Cardiac muscle cell (in vitro differentiated cells and primary cell): ENCODE data around the gene HNRNPF. TPM values are rescaled to one million over a fixed set of nuclear protein-coding genes. Genes with fewer than 3 reads are reported as not detected.

ENCODE experiments used
- DNase-seq, 2 donors: peaks; one replicate each; pipeline versions ENCODE4 v3.0.0 to v3.0.0-alpha.2; 2010 to 2017; ENCODE audit warnings: low read depth in 1 of 2, low spot score in 1 of 2
- H3K27ac ChIP-seq: fragments of 200-600 bp; sonication (generic); 2 replicates; pipeline ENCODE4 v1.5.1; 2016
- H3K27me3 ChIP-seq: fragments of 200-600 bp; sonication (generic); 2 replicates; pipeline ENCODE4 v1.6.0; 2016; ENCODE audit warnings: control low read depth
- H3K36me3 ChIP-seq: fragments of 200-600 bp; sonication (generic); 2 replicates; pipeline ENCODE4 v1.5.1; 2016; ENCODE audit warnings: control low read depth
- H3K4me1 ChIP-seq: fragments of 200-600 bp; sonication (generic); 2 replicates; pipeline ENCODE4 v1.8.1; 2017; ENCODE audit warnings: low read depth, mild to moderate bottlenecking, mixed run types
- H3K4me3 ChIP-seq: fragments of 200-600 bp; sonication (generic); 2 replicates; pipeline ENCODE4 v1.5.1; 2016; ENCODE audit warnings: mild to moderate bottlenecking
- H3K9me3 ChIP-seq: fragments of 200-600 bp; sonication (generic); 2 replicates; pipeline ENCODE4 v1.5.1; 2017; ENCODE audit warnings: low read depth, mild to moderate bottlenecking, control low read depth
- polyA plus RNA-seq: library from polyadenylated mRNA; unstranded; fragments of >200 nt; fragmentation: Nextera tagmentation; extraction: Ambion mirVana; gene quantifications from 2 replicates; pipeline ENCODE4 v1.2.1, GENCODE V29; 2016
- total RNA-seq: library from RNA; depleted of rRNA; stranded (reverse); fragments of >200 nt; gene quantifications from 2 replicates; pipeline ENCODE4 v1.2.3, GENCODE V29; 2016
- TF ChIP-seq, protein P1 (sequence below): IDR thresholded peaks from 2 replicates; pipeline ENCODE4 v1.5.1; 2012; ENCODE audit warnings: low read depth, mild to moderate bottlenecking, low read length

HNRNPF gene
- total and polyA plus RNA-seq, 2 experiments from 2014 or later, result 111 to 180 TPM

DNA sequence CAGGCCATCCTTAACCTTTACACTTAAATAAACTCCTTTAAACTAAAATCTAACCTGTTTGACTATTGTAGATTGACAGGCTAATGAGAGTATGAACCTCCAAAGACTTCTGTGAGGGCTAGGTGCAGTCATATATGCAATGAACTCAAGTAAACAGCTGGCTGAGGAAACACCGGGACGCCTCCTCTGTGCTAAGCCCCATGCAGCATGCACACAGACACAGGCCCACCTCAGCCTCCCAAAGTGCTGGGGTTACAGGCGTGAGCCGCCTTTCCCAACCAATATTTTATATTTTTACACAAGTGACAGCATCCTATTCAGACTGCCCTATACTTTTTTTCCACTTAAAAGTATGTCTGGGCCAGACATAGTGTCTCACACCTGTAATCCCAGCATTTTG is 39.1 kb downstream of the HNRNPF start:
- peaks cover 6% of the 10 kb centered on the region for H3K4me1 ChIP-seq
- no peaks in the 10 kb centered on the region for H3K9me3 ChIP-seq
- no peak for DNase-seq
- TF ChIP-seq, protein P1, sequence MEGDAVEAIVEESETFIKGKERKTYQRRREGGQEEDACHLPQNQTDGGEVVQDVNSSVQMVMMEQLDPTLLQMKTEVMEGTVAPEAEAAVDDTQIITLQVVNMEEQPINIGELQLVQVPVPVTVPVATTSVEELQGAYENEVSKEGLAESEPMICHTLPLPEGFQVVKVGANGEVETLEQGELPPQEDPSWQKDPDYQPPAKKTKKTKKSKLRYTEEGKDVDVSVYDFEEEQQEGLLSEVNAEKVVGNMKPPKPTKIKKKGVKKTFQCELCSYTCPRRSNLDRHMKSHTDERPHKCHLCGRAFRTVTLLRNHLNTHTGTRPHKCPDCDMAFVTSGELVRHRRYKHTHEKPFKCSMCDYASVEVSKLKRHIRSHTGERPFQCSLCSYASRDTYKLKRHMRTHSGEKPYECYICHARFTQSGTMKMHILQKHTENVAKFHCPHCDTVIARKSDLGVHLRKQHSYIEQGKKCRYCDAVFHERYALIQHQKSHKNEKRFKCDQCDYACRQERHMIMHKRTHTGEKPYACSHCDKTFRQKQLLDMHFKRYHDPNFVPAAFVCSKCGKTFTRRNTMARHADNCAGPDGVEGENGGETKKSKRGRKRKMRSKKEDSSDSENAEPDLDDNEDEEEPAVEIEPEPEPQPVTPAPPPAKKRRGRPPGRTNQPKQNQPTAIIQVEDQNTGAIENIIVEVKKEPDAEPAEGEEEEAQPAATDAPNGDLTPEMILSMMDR, result no peak
- no peak overlapping the region for H3K4me3 ChIP-seq
- H3K27me3 ChIP-seq, result no peaks in the 10 kb centered on the region
- no peak overlapping the region for H3K27ac ChIP-seq
- no peaks in the 10 kb centered on the region for H3K36me3 ChIP-seq

DNA sequence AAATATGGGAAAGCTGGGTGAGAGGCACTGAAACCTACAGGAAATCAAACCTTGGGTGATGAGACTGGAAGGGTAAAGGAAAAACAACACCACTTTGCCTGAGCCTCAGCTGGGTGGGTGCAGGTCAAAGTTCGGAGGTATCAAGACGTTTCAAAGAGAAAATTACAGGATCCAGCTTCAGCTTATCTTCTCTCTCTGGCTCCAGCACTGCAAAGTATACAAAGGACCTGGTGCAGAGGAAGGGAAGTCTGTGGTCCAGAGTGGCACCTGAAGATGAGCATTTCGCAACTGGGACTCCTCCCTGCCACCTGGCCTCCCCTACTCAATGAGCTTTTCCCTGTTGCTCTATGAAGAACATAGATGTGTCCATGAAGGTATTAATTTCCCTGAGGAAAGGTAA is 44.0 kb downstream of the HNRNPF start:
- DNase-seq, result no peak
- TF ChIP-seq, protein P1, result no peak
- no peak overlapping the region for H3K27ac ChIP-seq
- no peak overlapping the region for H3K4me3 ChIP-seq
- H3K9me3 ChIP-seq, result no peaks in the 10 kb centered on the region
- no peaks in the 10 kb centered on the region for H3K36me3 ChIP-seq
- no peaks in the 10 kb centered on the region for H3K27me3 ChIP-seq
- no peaks in the 10 kb centered on the region for H3K4me1 ChIP-seq

DNA sequence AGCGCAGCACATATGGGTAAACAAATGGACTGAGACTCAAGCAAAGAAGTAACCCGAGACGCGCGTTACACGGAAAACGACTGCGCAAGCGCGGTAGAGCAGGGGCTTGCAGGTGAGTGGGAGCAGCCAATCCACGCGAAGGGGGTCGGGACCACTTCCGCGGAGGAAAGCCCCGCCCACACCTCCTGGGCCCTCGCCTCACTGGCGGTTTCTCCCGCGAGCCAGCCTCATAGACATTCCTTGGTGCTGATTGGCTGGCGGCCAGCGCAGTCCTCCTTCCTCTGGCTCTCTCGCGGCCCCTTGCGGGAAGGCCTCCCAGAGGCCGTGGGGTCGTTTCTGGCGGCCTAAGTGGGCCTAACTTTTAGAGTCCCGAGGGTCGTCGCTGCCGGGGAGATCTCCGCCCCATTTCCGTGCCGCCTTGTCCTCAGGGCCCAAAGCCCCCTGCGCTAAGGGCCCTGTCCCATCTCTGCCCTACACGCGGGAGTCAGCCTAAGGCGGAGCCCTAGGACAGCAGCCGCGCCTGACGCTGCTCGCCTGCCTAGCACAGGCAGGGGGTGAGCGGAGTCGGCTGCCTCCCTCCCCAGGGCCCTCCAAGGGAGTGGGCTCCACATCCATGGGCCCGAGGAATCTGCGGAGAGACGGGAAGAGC is 46.7 kb downstream of the HNRNPF start:
- Histone ChIP-seq H3K4me1 (no peaks in the 10 kb centered on the region), H3K27me3 (no peaks in the 10 kb centered on the region), H3K9me3 (no peaks in the 10 kb centered on the region), H3K27ac (no peak overlapping the region), H3K4me3 (peak overlapping the region; percentile 26), H3K36me3 (no peaks in the 10 kb centered on the region)
- peak; percentile 95 to 98 for DNase-seq
- TF ChIP-seq, protein P1, result peak; percentile 54

DNA sequence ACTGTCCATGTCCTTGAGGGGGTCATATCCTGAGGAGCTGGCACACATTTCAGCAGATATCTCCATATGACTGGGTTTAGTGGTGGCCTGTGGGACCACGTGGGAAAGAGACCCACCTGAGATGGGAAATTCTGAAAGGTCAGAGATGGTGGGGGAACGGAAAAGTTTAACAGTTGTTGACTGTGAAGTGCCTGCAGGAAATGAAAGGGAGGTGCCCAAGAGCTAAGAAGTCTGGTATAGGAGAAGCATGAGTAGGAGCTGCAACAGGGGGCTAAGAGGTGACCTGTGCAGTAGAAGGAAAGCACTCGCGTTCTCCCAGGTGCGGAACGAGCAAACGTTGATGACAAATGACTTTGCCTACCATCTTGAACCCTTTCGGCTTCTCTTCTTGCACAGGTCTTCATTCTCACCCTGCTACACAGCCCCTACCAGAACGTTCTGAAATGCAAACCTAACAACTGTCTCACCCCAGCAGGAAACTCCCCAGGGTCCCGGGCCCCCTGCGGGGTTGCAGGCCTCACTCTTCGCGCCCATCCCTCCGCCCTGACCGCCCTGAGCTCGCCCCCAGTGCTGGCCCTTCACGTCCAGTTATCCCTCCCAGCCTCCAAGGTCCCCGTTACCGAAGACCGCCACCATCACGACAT is 47.3 kb downstream of the HNRNPF start:
- Histone ChIP-seq H3K4me3 (peak overlapping the region; percentile 26), H3K4me1 (no peaks in the 10 kb centered on the region), H3K36me3 (no peaks in the 10 kb centered on the region), H3K9me3 (no peaks in the 10 kb centered on the region), H3K27me3 (no peaks in the 10 kb centered on the region), H3K27ac (no peak overlapping the region)
- DNase-seq, result no peak
- TF ChIP-seq, protein P1, result no peak

DNA sequence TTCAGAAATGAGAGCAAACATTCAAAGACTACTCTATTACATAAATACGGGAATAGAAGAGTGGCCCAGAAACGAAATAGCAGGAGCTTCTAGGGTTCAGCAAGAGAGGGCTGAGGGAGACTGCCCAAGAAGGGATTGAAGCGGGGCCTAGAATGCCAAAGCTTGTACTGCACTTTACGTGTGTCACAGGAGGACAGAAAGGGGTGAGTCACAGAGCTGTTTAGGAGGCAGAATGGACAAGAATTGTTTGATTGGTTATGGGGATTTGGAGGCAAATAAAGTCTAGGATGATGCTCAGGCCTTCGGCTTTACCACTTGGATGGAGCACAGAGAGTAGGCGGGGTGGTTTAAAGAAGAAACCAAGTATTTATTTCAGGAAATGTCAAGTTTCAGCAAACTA is 48.9 kb downstream of the HNRNPF start:
- DNase-seq, result no peak
- TF ChIP-seq, protein P1, result no peak
- Histone ChIP-seq H3K9me3 (no peaks in the 10 kb centered on the region), H3K4me3 (no peak overlapping the region), H3K27ac (no peak overlapping the region), H3K36me3 (no peaks in the 10 kb centered on the region), H3K4me1 (no peaks in the 10 kb centered on the region), H3K27me3 (no peaks in the 10 kb centered on the region)
